HCEC 1CT (cell line): ENCODE data around the gene SWI5.
A peak's percentile ranks its signal among the peaks of the same experiment; 100 is the strongest.
"Not testable (repeated sequence)": the region's sequence is repeated elsewhere in the genome, so short reads cannot be mapped to it uniquely, and the experiment has no call there.

Experiments
- DNase-seq: peaks from one replicate; pipeline ENCODE4 v3.0.0-alpha.2; 2017

Gene SWI5

GRCh38 chr9:128276008-128276573 lies at the start of gene SWI5:
TSS of gene SWI5 (plus strand) at chr9:128276276.
- DNase-seq: peak; percentile 99

GRCh38 chr9:128226412-128226801 lies 49.7 kb upstream of the SWI5 start:
- DNase-seq: no peak

- DNase-seq: not testable (repeated sequence)
These were observed 45.2 kb upstream of the SWI5 start for GRCh38 chr9:128230897-128231296.

- DNase-seq: no peak
These were observed 44.2 kb upstream of the SWI5 start for GRCh38 chr9:128231638-128232527.

DNA sequence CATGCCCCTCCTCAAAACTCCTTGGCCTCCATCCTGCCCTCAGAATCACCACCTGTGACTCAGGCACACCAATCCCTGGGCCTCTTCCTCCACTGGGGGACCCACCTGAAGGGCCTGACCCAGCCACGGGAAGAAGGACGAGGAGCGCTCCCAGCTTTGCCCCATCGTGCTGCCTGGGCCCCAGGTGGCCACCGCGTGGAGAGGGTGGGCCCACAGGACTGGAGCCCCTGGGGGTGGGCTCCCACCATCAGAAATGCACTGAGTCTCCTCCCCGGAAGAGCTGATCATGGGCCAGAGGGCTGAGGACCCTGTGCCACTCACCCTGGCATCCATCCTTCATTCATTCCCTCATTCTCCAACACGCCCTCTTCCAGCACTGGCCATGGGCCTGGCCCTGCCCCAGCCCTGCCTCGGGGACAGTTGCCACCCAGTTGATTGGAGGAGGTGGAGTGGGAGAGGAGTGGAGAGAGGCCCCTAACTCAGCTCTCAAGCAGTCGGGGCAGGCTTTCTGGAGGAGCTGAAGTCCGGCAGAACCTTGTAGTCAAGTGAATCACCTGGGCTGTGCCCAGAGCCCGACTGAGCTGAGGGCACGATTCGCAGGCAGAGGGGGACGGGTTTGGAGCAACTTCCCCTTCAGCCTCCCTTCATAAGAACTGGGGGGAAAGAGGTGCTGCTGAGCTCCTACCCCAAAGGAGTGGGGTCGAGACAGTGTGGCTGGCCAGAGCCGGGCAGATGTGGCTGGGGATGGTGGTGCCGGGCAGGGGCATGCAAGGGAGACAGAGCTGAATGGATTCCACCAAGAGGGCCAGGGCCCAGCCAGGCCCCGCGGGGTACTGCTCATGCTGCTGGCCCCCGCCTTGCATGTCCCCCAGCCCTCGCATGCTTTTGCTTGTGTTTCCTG lies 43.3 kb upstream of the SWI5 start:
- DNase-seq: no peak

DNA sequence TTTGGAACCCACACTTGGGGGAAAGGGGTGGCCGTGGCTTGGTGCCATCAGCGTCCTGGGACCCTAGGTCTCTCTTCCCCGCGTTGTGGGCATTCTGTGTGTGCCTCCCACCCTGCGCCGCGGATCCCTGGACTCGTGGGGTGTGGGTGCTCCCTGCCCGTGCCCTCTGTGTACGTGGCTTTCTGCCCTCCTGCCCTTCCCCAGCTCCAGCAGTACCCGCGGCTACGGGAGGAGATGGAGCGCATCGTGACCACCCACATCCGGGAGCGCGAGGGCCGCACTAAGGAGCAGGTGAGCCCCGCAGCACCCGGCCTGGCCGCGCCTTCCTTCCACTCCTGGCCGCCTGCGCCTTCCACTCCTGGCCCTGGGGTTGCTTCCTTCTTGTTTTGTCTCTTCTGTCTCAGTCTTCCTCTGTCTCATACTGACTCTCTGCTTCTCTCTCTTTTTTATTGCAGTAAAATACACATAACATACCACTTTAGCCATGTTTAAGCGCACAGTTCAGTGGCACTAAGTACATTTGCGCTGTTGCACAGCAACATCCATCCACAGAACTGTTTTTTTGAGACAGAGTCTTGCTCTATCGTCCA lies 42.2 kb upstream of the SWI5 start:
- no peak for DNase-seq

DNA sequence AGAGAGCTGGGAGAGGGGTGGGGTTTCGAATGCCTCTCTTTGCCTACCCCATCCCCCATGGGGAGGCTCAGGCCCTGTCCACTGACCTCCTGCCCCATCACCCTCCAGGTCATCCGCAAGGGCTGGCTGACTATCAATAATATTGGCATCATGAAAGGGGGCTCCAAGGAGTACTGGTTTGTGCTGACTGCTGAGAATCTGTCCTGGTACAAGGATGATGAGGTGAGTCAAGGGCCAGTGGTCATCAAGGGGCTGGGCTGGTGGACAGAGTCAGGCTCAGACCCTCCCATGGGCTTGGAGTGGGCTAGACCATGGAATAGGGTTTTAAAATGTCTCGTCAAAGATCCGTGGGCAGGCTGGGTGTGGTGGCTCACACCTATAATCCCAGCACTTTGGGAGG lies 34.0 kb upstream of the SWI5 start:
- no peak for DNase-seq

DNA sequence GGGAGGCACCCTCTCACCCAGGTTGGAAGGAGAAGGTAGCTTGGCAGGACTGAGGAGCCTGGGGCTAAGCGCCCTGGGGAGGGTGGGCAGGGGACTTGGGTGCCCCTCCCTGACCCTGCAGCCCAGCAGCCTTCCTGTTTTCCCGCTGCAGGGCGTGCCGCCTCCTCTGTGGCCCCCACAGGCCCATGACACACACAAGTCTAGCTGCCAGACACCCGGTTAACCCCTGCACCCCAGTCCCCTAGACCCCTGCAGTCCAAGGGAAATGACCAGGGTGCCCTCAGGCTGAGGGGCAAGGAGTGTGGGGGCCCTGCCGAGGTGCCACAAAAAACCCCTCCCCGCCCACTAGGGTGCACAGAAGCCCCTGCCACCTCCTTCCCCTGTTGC lies 33.3 kb upstream of the SWI5 start:
- no peak for DNase-seq

DNA sequence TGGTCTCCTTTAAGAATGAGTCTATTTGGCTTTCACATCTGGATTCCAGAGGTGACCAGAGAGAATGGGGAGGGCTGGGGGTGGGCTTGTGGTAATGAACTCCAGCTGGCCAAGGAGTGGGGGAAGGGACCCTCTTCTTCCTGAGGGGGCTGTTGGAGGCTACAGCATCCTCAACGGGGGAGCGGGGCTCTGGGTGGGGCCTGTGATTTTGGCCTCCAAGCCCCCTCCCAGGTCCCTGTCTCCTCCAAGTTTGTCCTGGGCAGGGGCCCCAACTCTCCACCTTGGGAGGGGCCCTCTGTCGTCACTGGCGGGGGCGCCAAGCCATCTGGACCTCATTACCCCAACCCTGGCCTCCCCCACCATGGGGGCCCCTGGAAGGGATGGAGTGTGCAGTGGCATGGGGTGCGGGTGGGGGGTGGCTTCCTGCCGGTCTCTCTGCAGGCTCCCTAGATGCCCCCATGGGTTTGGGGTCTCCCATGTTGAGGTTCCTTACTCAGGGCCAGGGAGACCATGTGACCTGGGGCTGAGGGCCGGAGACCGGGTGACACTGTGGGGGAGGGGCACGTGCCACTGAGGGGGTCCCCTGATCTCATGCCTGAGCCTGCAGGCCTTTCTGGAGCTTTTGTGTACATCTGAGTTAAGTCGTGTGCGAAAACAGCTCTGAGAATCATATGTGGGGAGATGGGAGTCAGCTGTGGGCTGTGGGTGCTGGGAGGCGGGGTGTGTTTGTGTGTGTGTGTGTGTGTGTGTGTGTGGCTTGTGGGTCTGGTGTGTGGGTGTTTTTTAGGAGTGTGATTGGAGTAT lies 32.7 kb upstream of the SWI5 start:
- no peak for DNase-seq

DNA sequence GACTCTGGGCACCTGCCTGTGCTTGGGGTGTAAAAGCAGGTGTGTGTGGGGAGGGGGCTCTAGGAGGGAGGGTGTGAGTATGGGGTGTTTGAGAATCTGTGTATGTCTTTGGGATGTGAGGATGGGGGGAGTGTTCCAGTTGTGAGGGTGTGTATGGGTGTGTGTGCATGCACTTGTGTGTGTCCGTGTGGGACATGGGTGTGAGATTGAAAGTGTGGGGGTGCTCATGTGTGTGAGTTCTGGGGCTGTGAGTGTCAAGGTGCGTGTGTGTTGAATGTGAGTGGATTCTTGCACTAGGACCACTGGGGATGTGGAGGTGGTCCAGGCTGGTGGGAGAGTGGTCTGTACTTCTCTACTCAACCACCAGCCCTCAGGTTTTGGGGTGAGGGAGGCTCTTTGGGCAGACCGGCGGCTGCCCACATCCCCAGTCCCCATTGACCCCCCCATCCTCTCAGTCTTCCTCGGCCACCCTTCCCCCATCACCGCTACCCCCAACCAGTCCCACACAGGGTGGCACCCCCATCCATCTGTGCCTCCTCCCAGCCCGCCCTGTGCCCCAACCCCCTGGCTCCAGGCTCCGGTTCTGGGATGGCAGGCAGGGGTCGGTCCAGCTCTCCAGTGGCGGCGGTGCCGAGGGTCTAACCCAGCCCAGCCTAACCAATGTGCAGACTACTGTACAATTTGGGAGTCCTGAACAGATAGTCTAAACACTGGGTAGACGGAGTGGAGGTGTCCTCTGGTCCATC lies 31.8 kb upstream of the SWI5 start:
- no peak for DNase-seq

- DNase-seq: peak; percentile 67
These were observed 31.2 kb upstream of the SWI5 start for GRCh38 chr9:128244837-128245231.

GRCh38 chr9:128245421-128246151 lies 30.5 kb upstream of the SWI5 start:
- DNase-seq: peak; percentile 51

DNA sequence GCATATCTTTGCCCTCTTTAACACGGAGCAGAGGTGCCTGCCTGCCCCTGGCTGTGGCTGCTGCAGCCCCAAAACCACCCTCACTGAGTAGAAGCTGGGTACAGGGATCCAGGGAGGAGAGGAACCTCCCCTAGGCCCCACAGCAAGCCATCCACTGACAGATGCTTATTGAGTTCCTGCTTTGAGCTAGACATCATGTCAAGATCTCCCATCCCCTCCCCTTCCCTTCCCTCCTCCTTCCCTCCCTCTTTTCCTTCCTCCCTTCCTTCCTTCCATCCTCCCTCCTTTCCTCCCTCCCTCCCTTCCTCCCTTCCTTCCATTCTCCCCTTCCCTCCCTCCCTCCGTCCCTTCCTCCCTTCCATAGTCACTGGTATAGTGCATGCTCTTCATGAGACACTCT lies 29.6 kb upstream of the SWI5 start:
- DNase-seq: no peak

- no peak for DNase-seq
These were observed 28.8 kb upstream of the SWI5 start for GRCh38 chr9:128247226-128247803.

DNA sequence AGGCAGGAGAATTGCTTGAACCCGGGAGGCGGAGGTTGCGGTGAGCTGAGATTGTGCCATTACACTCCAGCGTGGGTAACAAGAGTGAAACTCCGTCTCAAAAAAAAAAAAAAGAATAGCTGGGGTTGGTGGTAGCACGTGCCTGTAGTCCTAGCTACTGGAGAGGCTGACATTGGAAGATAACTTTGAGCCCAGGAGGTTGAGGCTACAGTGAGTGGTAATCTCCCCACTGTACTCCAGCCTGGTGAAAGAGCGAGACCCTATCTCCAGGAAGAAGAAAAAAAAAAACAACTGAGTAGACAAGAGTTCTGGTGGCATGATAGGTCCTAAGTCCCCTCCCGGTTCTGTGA lies 26.5 kb upstream of the SWI5 start:
- DNase-seq: no peak

GRCh38 chr9:128249908-128250838 lies 25.9 kb upstream of the SWI5 start:
- DNase-seq: no peak

DNA sequence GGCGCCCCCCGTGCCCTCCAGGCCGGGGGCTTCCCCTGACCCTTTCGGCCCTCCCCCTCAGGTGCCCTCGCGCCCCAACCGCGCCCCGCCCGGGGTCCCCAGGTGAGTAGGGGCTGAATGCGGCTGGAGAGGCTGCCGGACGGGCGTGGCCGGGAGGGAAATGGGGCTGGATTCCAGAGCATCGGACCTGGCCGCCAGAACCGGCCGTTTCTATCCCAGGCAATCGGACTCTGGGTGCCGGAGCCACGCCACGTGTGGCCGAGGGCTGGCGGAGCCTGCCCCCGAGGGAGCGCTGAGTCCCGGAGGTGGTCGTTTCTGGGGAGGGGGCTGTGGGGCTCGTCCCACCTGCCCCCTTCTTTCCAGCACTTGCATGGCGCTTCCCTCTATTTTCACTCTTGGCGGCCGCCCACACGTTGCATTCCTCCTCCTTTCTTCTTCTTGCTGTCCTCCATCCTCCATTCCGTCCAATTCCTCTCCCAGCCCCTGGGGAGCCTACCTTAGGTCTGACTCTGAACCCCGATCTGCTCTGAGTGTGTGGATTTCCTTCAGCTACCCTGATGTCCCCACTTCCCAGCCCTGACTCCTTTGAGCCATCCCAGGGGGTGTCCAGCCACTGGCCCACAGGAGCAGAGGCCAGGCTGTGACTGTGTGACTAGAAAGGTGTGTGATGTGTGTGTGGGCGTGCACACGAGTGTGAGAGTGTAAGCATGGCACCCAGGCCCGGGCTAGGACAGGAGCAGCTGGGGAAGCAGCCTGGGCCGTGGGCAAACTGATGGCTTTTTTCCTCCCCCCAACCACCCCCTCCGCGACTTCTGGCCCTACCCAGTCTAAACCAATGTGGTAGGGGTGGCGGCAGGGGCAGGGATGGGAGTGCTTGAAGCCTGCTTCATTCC lies 25.0 kb upstream of the SWI5 start:
- DNase-seq: no peak

- DNase-seq: peak; percentile 48
These were observed 24.4 kb upstream of the SWI5 start for GRCh38 chr9:128251732-128252100.
